Uterus (tissue), 2 donors: ENCODE data around the gene C2orf49.

Experiments
- POLR2A ChIP-seq, 2 donors: fragments of 450-650 bp; IDR thresholded peaks; one replicate each; pipeline ENCODE4 v1.6.1; 2016; ENCODE audit warnings: antibody characterized with exemption in 2 of 2, mild to moderate bottlenecking in 1 of 2, moderate library complexity in 1 of 2
- TF ChIP-seq, protein P1 (sequence below), 4 experiments: fragments of 200-600 bp in 2 of 4; fragments of 450-650 bp in 2 of 4; sonication (generic) in 2 of 4; IDR thresholded peaks; one replicate each; pipeline ENCODE4 v1.5.1; 2016 to 2019; ENCODE audit warnings: antibody characterized with exemption in 4 of 4, mild to moderate bottlenecking in 2 of 4, moderate library complexity in 1 of 4

DNA sequence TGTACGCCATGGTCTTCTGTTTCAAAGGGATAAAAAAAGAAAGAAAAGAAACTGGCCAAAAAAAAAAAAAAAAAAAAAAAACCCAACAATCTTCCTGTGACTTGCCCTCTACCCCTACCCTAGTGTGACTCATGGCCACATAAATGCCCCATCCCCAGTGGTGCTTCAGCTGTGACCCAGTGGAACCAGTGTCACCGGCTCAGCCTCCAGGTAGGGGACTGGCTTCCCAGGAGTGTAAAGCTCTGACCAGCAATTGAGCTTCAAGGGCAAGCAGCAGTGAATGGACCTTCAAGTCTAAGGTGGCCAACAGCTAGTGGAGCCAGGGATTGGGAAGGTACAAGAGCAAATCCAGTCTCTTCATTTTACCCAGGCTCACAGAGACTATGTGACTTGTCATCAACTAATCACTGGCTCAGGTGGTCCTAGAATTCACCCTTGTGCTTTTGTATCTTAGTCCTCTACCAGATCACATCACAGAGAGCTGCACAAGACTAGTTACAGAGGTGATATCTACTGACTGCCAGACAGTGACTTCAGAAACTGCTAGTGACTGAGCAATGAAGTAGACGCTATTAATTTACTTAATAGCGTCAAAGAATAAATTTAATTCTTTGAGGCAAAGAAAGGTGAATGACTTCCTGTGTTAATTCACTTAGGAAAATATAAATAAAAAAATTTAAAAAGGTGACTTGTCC is 6.5 kb upstream of the C2orf49 start:
- no peak for TF ChIP-seq POLR2A (IDR thresholded peaks at IDR 0.05)
- TF ChIP-seq, protein P1, sequence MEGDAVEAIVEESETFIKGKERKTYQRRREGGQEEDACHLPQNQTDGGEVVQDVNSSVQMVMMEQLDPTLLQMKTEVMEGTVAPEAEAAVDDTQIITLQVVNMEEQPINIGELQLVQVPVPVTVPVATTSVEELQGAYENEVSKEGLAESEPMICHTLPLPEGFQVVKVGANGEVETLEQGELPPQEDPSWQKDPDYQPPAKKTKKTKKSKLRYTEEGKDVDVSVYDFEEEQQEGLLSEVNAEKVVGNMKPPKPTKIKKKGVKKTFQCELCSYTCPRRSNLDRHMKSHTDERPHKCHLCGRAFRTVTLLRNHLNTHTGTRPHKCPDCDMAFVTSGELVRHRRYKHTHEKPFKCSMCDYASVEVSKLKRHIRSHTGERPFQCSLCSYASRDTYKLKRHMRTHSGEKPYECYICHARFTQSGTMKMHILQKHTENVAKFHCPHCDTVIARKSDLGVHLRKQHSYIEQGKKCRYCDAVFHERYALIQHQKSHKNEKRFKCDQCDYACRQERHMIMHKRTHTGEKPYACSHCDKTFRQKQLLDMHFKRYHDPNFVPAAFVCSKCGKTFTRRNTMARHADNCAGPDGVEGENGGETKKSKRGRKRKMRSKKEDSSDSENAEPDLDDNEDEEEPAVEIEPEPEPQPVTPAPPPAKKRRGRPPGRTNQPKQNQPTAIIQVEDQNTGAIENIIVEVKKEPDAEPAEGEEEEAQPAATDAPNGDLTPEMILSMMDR (IDR thresholded peaks at IDR 0.05) = no peak
